Esophagus muscularis mucosa (tissue), 4 donors: Measurements from ENCODE around the gene GNL1.
A peak's percentile ranks its signal among the peaks of the same experiment; 100 is the strongest.

Experiments used
- EP300 ChIP-seq: sonication (generic); formaldehyde crosslinking; IDR thresholded peaks from one replicate; pipeline ENCODE4 v1.6.1; 2017; ENCODE audit warnings: antibody characterized with exemption
- POLR2A ChIP-seq: fragments of 450-650 bp; IDR thresholded peaks from one replicate; pipeline ENCODE4 v1.6.1; 2017; ENCODE audit warnings: antibody characterized with exemption, moderate library complexity, mild to moderate bottlenecking, low read depth
- POLR2AphosphoS5 ChIP-seq, 2 donors: sonication (generic); formaldehyde crosslinking; IDR thresholded peaks; one replicate each; pipeline ENCODE4 v1.6.1; 2017; ENCODE audit warnings: antibody characterized with exemption in 2 of 2
- TF ChIP-seq, protein P1 (sequence below), 3 experiments: fragments of 200-600 bp in 2 of 3; fragments of 450-650 bp in 1 of 3; sonication (generic) in 2 of 3; IDR thresholded peaks; one replicate each; pipeline ENCODE4 v1.5.1; 2017 to 2019; ENCODE audit warnings: antibody characterized with exemption in 3 of 3, mild to moderate bottlenecking in 2 of 3, moderate library complexity in 1 of 3

DNA sequence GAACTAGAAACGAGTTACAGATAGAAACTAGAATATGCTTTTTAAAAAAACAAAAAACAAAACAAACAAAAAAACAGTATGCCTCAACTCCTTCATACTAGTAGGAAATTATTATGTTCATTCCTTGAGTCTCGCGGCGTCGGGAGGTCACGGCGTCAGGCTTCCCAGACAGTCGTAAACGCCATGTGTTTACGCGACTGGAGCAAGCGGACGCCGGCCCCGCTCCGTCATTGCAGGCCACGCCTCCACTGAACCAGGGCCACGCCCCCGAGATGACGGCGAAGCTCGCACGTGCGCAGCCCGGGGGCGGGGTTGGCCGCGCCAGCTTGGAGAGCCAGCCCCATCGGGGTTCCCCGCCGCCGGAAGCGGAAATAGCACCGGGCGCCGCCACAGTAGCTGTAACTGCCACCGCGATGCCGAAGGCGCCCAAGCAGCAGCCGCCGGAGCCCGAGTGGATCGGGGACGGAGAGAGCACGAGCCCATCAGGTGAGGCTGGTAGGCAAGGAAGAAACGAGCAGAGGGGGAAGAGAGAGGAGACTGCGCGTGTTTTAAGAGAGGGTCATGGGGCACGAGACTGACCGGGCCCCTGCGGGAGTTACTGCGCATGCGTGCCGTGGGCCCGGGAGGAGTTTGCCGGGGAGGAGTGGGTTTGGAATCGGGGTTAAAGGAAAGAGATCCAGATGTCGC is 14.9 kb upstream of the GNL1 start, which contains the start of gene ABCF1:
- TF ChIP-seq, protein P1, sequence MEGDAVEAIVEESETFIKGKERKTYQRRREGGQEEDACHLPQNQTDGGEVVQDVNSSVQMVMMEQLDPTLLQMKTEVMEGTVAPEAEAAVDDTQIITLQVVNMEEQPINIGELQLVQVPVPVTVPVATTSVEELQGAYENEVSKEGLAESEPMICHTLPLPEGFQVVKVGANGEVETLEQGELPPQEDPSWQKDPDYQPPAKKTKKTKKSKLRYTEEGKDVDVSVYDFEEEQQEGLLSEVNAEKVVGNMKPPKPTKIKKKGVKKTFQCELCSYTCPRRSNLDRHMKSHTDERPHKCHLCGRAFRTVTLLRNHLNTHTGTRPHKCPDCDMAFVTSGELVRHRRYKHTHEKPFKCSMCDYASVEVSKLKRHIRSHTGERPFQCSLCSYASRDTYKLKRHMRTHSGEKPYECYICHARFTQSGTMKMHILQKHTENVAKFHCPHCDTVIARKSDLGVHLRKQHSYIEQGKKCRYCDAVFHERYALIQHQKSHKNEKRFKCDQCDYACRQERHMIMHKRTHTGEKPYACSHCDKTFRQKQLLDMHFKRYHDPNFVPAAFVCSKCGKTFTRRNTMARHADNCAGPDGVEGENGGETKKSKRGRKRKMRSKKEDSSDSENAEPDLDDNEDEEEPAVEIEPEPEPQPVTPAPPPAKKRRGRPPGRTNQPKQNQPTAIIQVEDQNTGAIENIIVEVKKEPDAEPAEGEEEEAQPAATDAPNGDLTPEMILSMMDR (IDR thresholded peaks at IDR 0.05): peak in 1 of 3 experiments; percentile 21
- TF ChIP-seq POLR2A: peak; percentile 39
- TF ChIP-seq EP300: no peak
- TF ChIP-seq POLR2AphosphoS5 (IDR thresholded peaks at IDR 0.05): peak; percentile 91 to 96
